Stimulated activated CD4-positive, alpha-beta T cell treated with anti-CD3 and anti-CD28 coated beads, Interleukin-4, amount 100 ng/mL, for 4 hours (primary cell): ENCODE data around the gene FHAD1.
A peak's percentile ranks its signal among the peaks of the same experiment; 100 is the strongest.

ENCODE experiments used
- DNase-seq, 2 experiments: peaks; one replicate each; pipeline ENCODE4 v3.0.0-alpha.2; 2020

FHAD1 gene

GRCh38 chr1:15246960-15247614 lies at the start of gene FHAD1:
TSS of gene FHAD1 (plus strand) at chr1:15247223. CDS start at chr1:15251785, 4,562 bp downstream.
- DNase-seq: peak; percentile 44 to 53

GRCh38 chr1:15197591-15198447 lies 49.2 kb upstream of the FHAD1 start:
- DNase-seq: no peak

GRCh38 chr1:15198684-15199083 lies 48.3 kb upstream of the FHAD1 start:
- no peak for DNase-seq

- DNase-seq: no peak
Measured at GRCh38 chr1:15201221-15201620, 45.8 kb upstream of the FHAD1 start.

- no peak for DNase-seq
Measured at GRCh38 chr1:15201849-15202551, 45.0 kb upstream of the FHAD1 start.

- no peak for DNase-seq
Measured at GRCh38 chr1:15204931-15205330, 42.1 kb upstream of the FHAD1 start.

GRCh38 chr1:15205586-15206346 lies 41.3 kb upstream of the FHAD1 start:
- DNase-seq: no peak

- DNase-seq: no peak
Measured at GRCh38 chr1:15206418-15207030, 40.5 kb upstream of the FHAD1 start.

GRCh38 chr1:15207031-15207828 lies 39.8 kb upstream of the FHAD1 start:
- no peak for DNase-seq

GRCh38 chr1:15207829-15208429 lies 39.1 kb upstream of the FHAD1 start:
- no peak for DNase-seq

GRCh38 chr1:15210651-15211375 lies 36.2 kb upstream of the FHAD1 start:
- DNase-seq: no peak

GRCh38 chr1:15211424-15211823 lies 35.6 kb upstream of the FHAD1 start:
- DNase-seq: no peak

- no peak for DNase-seq
Measured at GRCh38 chr1:15212216-15212953, 34.6 kb upstream of the FHAD1 start.

GRCh38 chr1:15212954-15213291 lies 34.1 kb upstream of the FHAD1 start:
- no peak for DNase-seq

- DNase-seq: no peak
Measured at GRCh38 chr1:15213341-15213821, 33.6 kb upstream of the FHAD1 start.

- no peak for DNase-seq
Measured at GRCh38 chr1:15214527-15214926, 32.5 kb upstream of the FHAD1 start.

GRCh38 chr1:15215116-15215515 lies 31.9 kb upstream of the FHAD1 start:
- no peak for DNase-seq

GRCh38 chr1:15217654-15218053 lies 29.4 kb upstream of the FHAD1 start:
- no peak for DNase-seq
